ENCODE results near the gene CCR7. TPM values are rescaled to one million over a fixed set of nuclear protein-coding genes. Genes with fewer than 3 reads are reported as not detected.

Gene CCR7
- total and polyA plus RNA-seq, 4 experiments from 2014 or later, result 268 to 502 (median 353) TPM

DNA sequence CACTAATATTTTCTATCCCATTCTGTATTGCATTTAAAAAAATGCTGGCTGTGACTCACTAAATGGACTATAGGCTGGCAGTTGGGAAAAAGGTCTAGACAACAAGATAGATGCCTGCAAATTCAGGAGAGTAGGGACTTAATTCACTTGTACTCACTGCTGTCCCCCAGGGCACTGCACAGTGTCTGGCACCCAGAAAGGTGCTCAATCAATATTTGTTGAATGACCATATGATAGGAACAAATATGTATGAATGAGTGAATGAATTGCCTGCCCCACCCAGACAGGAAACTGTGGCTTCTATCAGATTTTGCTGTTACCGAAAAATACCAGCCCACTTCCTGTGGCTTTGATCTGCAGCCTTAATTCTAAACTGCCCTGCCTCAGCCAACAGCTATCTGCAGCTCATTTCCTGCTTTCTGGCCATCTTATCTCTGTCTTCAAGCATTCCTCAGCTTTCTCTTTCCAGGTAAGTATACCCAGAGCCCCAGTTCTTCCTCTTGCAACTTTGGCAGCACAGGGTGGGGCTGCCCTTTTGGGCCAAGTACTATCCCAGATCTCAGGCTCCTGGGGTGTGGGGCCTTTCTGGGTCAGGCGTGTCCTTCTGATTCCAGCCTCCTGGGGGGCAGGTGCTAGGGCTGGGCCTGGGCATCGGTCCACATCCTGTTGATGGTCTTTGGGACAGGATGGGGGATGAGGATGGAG, 48.5 kb downstream of the CCR7 start:
- H3K9me3 ChIP-seq (ENCODE audit: control insufficient read depth in 1 of 2, low read length in 2 of 2), result no peaks in the 10 kb centered on the region
- H3K4me3 ChIP-seq (ENCODE audit: low read length in 2 of 2), result peak overlapping the region; percentile 51 to 70
- Mint-ChIP-seq H3K36me3 (no peaks in the 10 kb centered on the region), H3K4me3 (peak overlapping the region; percentile 76 to 91 (median 84)), H3K4me1 (peaks cover 51 to 76% (median 61%) of the 10 kb centered on the region in 4 donors), H3K27ac (peak overlapping the region; percentile 89 to 99 (median 96)), H3K27me3 (peaks cover 0 to 2% of the 10 kb centered on the region in 2 donors), H3K9me3 (peaks cover 0 to 5% (median 0%) of the 10 kb centered on the region in 8 donors)
- ChIA-PET POLR2A (ENCODE audit: partially characterized antibody) (interaction anchor here (0.6 to 5.7 kb wide), 27 partner anchors 9 to 1172 kb away, joined by 3 to 99 read pairs (median 4); partner anchors contain the start of genes CCR7, EIF1, IGFBP4 and TOP2A), CTCF (ENCODE audit: partially characterized antibody) (interaction anchor here (0.8 to 4.5 kb wide), 9 partner anchors 14 to 159 kb away, joined by 3 to 46 read pairs (median 4); no protein-coding TSS in a partner anchor)
- peak; percentile 84 to 90 (median 87) for DNase-seq
- intact Hi-C loops (cut with micrococcal nuclease), result loop anchor here (1.0 to 5.0 kb wide), 3 partner anchors 17 to 74 kb away; partner anchors contain the start of gene IGFBP4
- H3K36me3 ChIP-seq (ENCODE audit: insufficient read depth, low read length), result no peaks in the 10 kb centered on the region
- H3K27me3 ChIP-seq (ENCODE audit: insufficient read depth, low read length), result no peaks in the 10 kb centered on the region
- peak overlapping the region; percentile 32 for H3K27ac ChIP-seq (ENCODE audit: low read depth, low read length)
- peaks cover 77% of the 10 kb centered on the region for H3K4me1 ChIP-seq (ENCODE audit: insufficient read depth, low read length)

DNA sequence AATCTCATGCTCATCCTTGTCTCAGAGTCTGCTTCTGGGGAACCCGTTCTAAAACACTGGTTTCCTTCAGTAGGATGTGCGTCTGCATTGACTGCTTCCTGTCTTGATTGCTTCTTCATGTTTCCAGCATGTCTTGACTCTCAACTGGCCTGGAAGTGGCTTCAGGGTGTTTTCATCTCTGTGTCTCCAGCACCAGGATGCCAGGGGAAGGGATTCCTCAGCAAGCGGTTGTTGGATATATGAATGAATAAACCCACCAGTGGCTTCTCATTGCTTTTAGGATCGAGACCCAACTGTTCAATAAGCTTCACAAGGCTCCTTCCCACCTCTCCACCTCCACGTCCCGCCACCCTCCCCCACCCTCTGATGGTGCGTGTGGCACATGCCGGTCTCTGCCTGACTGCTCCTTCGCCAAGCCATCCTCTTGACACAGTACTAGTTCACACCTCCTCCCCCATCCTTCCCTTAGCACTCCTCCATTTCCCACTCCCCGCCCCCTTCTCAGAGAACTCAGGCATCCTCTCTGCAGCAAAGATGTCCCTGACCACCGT, 49.7 kb downstream of the CCR7 start:
- Histone ChIP-seq H3K9me3 (ENCODE audit: control insufficient read depth in 1 of 2, low read length in 2 of 2) (no peaks in the 10 kb centered on the region), H3K27ac (ENCODE audit: low read depth, low read length) (peak overlapping the region; percentile 3), H3K4me1 (ENCODE audit: insufficient read depth, low read length) (peaks cover 65% of the 10 kb centered on the region), H3K36me3 (ENCODE audit: insufficient read depth, low read length) (no peaks in the 10 kb centered on the region), H3K27me3 (ENCODE audit: insufficient read depth, low read length) (no peaks in the 10 kb centered on the region), H3K4me3 (ENCODE audit: low read length in 2 of 2) (peak overlapping the region in 1 of 2 donors; percentile 70)
- H3K27me3 Mint-ChIP-seq, result peaks cover 0 to 2% of the 10 kb centered on the region in 2 donors
- H3K4me3 Mint-ChIP-seq, result peak overlapping the region; percentile 76 to 91 (median 84)
- intact Hi-C loops (cut with micrococcal nuclease), result loop anchor here (1.0 to 5.0 kb wide), 3 partner anchors 18 to 73 kb away; partner anchors contain the start of gene IGFBP4
- peaks cover 45 to 68% (median 56%) of the 10 kb centered on the region in 4 donors for H3K4me1 Mint-ChIP-seq
- ChIA-PET CTCF (ENCODE audit: partially characterized antibody) (interaction anchor here (1.1 kb wide), 1 partner anchor 39 kb away, joined by 3 read pairs; no protein-coding TSS in a partner anchor), POLR2A (ENCODE audit: partially characterized antibody) (interaction anchor here (1.2 to 3.8 kb wide), 4 partner anchors 17 to 35 kb away, joined by 4 to 15 read pairs (median 7); no protein-coding TSS in a partner anchor)
- peak overlapping the region; percentile 89 to 99 (median 96) for H3K27ac Mint-ChIP-seq
- peaks cover 0 to 5% (median 0%) of the 10 kb centered on the region in 8 donors for H3K9me3 Mint-ChIP-seq
- peak; percentile 47 to 76 (median 59) for DNase-seq
- no peaks in the 10 kb centered on the region for H3K36me3 Mint-ChIP-seq

DNA sequence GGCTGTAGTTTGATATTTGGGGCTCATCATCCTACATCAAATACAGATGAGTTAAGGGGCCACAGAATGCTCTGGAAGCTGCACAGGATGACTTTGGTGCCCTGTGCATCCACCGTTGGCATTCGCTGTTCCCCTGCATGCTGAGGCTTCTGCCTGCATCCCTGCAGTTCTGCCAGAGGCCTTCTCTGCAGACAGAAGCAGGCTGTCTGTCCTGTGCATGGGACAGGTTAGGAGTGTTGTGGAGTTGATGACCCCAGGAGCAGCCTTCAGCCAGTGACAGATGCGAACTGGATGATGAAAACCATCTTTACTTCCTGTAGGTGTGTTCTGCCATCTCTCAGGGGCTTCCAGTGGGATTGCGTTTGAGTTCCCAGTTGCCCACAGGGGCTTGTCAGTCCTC, 50.3 kb downstream of the CCR7 start:
- peaks cover 59% of the 10 kb centered on the region for H3K4me1 ChIP-seq (ENCODE audit: insufficient read depth, low read length)
- intact Hi-C loops (cut with micrococcal nuclease), result loop anchor here (5.0 kb wide), 1 partner anchor 73 kb away; the partner anchor contains the start of gene IGFBP4
- H3K27ac ChIP-seq (ENCODE audit: low read depth, low read length), result peak overlapping the region; percentile 3
- no peak for DNase-seq
- peak overlapping the region in 1 of 2 donors; percentile 30 for H3K4me3 ChIP-seq (ENCODE audit: low read length in 2 of 2)
- POLR2A ChIA-PET (ENCODE audit: partially characterized antibody), result interaction anchor here (1.0 to 3.8 kb wide), 7 partner anchors 17 to 34 kb away, joined by 3 to 15 read pairs (median 4); no protein-coding TSS in a partner anchor
- CTCF ChIA-PET (ENCODE audit: partially characterized antibody), result interaction anchor here (0.9 to 1.1 kb wide), 2 partner anchors 18 to 39 kb away, joined by 3 read pairs; no protein-coding TSS in a partner anchor
- H3K9me3 ChIP-seq (ENCODE audit: control insufficient read depth in 1 of 2, low read length in 2 of 2), result no peaks in the 10 kb centered on the region
- Mint-ChIP-seq H3K9me3 (peaks cover 0 to 5% (median 0%) of the 10 kb centered on the region in 8 donors), H3K27me3 (peaks cover 0 to 2% of the 10 kb centered on the region in 2 donors), H3K27ac (peak overlapping the region; percentile 89 to 99 (median 96)), H3K4me1 (peaks cover 45 to 68% (median 54%) of the 10 kb centered on the region in 4 donors), H3K36me3 (no peaks in the 10 kb centered on the region), H3K4me3 (peak overlapping the region in 7 of 8 donors; percentile 76 to 91 (median 84))
- no peaks in the 10 kb centered on the region for H3K27me3 ChIP-seq (ENCODE audit: insufficient read depth, low read length)
- no peaks in the 10 kb centered on the region for H3K36me3 ChIP-seq (ENCODE audit: insufficient read depth, low read length)

DNA sequence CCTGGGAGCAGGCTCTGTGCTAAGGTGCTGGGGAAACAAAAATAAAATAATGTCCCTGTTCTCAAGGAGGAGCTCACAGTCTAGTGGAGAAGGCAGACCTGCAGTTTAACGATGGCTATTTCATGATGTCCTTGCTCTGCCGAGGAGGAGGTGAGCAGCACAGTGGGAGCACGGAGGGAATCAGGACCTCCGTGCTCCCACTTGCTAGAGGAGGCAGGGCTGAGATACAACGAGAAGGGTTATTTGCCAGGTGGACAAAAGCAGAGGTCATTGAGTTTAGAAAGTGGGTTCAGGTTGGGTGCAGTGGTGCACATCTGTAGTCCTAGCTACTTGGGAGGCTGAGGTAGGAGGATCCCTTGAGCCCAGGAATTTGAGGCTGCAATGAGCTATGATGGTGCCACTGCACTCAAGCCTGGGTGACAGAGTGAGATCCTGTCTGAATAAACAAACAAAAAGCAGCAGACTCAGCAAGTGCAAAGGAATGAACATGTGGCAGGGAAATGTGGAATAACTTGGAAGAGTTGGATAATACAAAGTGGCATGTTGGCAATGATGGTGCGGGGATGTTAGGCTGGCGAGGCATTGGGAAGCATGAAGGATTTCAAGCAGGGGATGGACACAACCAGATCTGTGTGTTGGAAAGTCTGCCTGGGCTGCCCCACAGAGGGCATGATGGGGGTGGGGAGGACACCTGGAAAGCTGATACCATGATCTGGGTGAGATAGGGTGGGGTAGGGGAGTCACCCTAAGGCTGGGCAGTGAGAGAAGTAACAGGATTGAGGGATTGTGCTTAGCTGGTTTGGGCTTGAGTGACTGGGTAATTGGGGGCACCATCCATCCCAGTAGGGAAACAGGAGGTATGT, 51.0 kb downstream of the CCR7 start:
- POLR2A ChIA-PET (ENCODE audit: partially characterized antibody), result interaction anchor here (0.6 to 3.8 kb wide), 7 partner anchors 16 to 87 kb away, joined by 3 to 15 read pairs (median 4); no protein-coding TSS in a partner anchor
- no peak overlapping the region for H3K27ac ChIP-seq (ENCODE audit: low read depth, low read length)
- H3K27me3 ChIP-seq (ENCODE audit: insufficient read depth, low read length), result no peaks in the 10 kb centered on the region
- no peaks in the 10 kb centered on the region for H3K9me3 ChIP-seq (ENCODE audit: control insufficient read depth in 1 of 2, low read length in 2 of 2)
- intact Hi-C loops (cut with micrococcal nuclease), result no loop called here
- CTCF ChIA-PET (ENCODE audit: partially characterized antibody), result interaction anchor here (0.9 to 1.8 kb wide), 3 partner anchors 18 to 38 kb away, joined by 3 to 7 read pairs (median 3); no protein-coding TSS in a partner anchor
- H3K27ac Mint-ChIP-seq, result peak overlapping the region; percentile 69 to 96 (median 82)
- peaks cover 0 to 5% (median 0%) of the 10 kb centered on the region in 8 donors for H3K9me3 Mint-ChIP-seq
- H3K4me1 Mint-ChIP-seq, result peaks cover 43 to 63% (median 52%) of the 10 kb centered on the region in 4 donors
- no peak overlapping the region for H3K4me3 ChIP-seq (ENCODE audit: low read length in 2 of 2)
- peaks cover 0 to 2% of the 10 kb centered on the region in 2 donors for H3K27me3 Mint-ChIP-seq
- H3K4me1 ChIP-seq (ENCODE audit: insufficient read depth, low read length), result peaks cover 52% of the 10 kb centered on the region
- H3K36me3 Mint-ChIP-seq, result no peaks in the 10 kb centered on the region
- peak overlapping the region in 7 of 8 donors; percentile 12 to 76 (median 47) for H3K4me3 Mint-ChIP-seq
- no peak for DNase-seq
- H3K36me3 ChIP-seq (ENCODE audit: insufficient read depth, low read length), result no peaks in the 10 kb centered on the region

DNA sequence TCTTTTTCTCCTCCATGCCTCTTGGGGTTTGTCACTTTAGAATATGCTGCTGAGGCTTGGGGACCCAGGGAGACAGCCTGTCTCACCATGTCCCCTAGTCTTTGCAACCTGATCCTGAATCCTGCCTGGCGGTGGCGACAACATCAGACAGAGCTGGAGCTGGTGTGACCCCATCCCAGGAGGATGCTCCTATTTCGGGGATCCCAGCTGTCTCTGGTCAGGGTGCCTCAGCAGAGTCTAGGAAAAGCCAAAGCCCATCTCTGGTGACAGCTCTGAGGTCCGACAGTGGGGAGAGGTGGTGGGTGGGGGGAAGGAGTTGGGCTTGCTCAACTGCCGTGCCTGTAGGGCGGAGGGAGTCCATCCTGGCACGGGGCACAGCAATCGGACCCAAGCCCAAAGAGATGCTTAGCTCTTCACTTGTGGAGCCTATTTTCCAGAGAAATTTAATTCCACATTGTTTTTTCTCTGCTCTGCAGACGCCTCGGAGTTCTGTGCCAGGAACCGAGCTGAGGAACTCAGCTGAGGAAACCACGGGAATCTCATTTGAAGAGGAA, 53.5 kb downstream of the CCR7 start:
- intact Hi-C loops (cut with micrococcal nuclease), result no loop called here
- Mint-ChIP-seq H3K36me3 (no peaks in the 10 kb centered on the region), H3K4me3 (no peak overlapping the region), H3K9me3 (no peaks in the 10 kb centered on the region), H3K27me3 (no peaks in the 10 kb centered on the region), H3K27ac (no peak overlapping the region), H3K4me1 (peaks cover 26 to 40% (median 32%) of the 10 kb centered on the region in 4 donors)
- ChIA-PET POLR2A (ENCODE audit: partially characterized antibody) (interaction anchor here (0.7 to 1.5 kb wide), 2 partner anchors 21 to 31 kb away, joined by 3 read pairs; no protein-coding TSS in a partner anchor), CTCF (ENCODE audit: partially characterized antibody) (interaction anchor here (1.1 to 1.7 kb wide), 2 partner anchors 21 to 43 kb away, joined by 3 to 4 read pairs; no protein-coding TSS in a partner anchor)
- H3K27me3 ChIP-seq (ENCODE audit: insufficient read depth, low read length), result no peaks in the 10 kb centered on the region
- no peaks in the 10 kb centered on the region for H3K36me3 ChIP-seq (ENCODE audit: insufficient read depth, low read length)
- no peak overlapping the region for H3K27ac ChIP-seq (ENCODE audit: low read depth, low read length)
- H3K4me3 ChIP-seq (ENCODE audit: low read length in 2 of 2), result no peak overlapping the region
- H3K4me1 ChIP-seq (ENCODE audit: insufficient read depth, low read length), result peaks cover 27% of the 10 kb centered on the region
- H3K9me3 ChIP-seq (ENCODE audit: control insufficient read depth in 1 of 2, low read length in 2 of 2), result no peaks in the 10 kb centered on the region
- no peak for DNase-seq

DNA sequence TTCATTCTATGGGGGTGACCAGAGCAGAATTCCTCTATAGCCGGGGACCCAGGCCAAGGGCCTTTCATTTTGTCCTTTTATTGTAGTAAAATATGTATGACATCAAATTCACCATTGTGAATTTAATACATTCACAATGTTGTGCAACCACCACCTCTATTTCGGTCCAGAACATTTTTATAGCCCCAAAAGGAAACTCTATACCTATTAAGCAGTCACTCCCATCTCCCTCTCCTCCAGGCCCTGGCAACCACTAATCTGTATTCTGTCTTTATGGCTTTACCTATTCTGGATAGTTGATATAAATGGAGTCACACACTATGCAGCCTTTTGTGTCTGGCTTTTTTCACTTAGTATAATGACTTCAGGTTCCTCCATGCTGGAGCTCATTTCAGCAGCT, 54.1 kb downstream of the CCR7 start:
- Histone ChIP-seq H3K27me3 (ENCODE audit: insufficient read depth, low read length) (no peaks in the 10 kb centered on the region), H3K9me3 (ENCODE audit: control insufficient read depth in 1 of 2, low read length in 2 of 2) (no peaks in the 10 kb centered on the region), H3K27ac (ENCODE audit: low read depth, low read length) (no peak overlapping the region), H3K36me3 (ENCODE audit: insufficient read depth, low read length) (no peaks in the 10 kb centered on the region), H3K4me3 (ENCODE audit: low read length in 2 of 2) (no peak overlapping the region), H3K4me1 (ENCODE audit: insufficient read depth, low read length) (peaks cover 21% of the 10 kb centered on the region)
- ChIA-PET CTCF (ENCODE audit: partially characterized antibody) (interaction anchor here (1.1 to 1.7 kb wide), 2 partner anchors 22 to 44 kb away, joined by 3 to 4 read pairs; no protein-coding TSS in a partner anchor), POLR2A (ENCODE audit: partially characterized antibody) (interaction anchor here (1.5 kb wide), 1 partner anchor 22 kb away, joined by 3 read pairs; no protein-coding TSS in a partner anchor)
- H3K4me1 Mint-ChIP-seq, result peaks cover 21 to 34% (median 27%) of the 10 kb centered on the region in 4 donors
- no peaks in the 10 kb centered on the region for H3K27me3 Mint-ChIP-seq
- intact Hi-C loops (cut with micrococcal nuclease), result no loop called here
- no peaks in the 10 kb centered on the region for H3K9me3 Mint-ChIP-seq
- H3K4me3 Mint-ChIP-seq, result no peak overlapping the region
- H3K27ac Mint-ChIP-seq, result peak overlapping the region in 2 of 7 donors; percentile 19 to 70
- DNase-seq, result no peak
- no peaks in the 10 kb centered on the region for H3K36me3 Mint-ChIP-seq

All from CD4-positive, alpha-beta memory T cell (primary cell).